SK-N-SH (cell line): ENCODE data around the gene BAIAP2L1.

Experiments
- EP300 ChIP-seq, 2 experiments: IDR thresholded peaks; 2 replicates each; pipeline versions ENCODE4 v1.4.0 to v1.6.1; 2012; ENCODE audit warnings: borderline replicate concordance in 1 of 2, low read depth in 1 of 2, low read length in 1 of 2
- EZH2phosphoT487 ChIP-seq: fragments of 200-600 bp; sonication (generic); IDR thresholded peaks from 2 replicates; pipeline ENCODE4 v1.6.1; 2017; ENCODE audit warnings: low read depth, mixed run types, mild to moderate bottlenecking, antibody characterized with exemption, moderate library complexity, borderline replicate concordance
- NRF1 ChIP-seq: IDR thresholded peaks from 2 replicates; pipeline ENCODE4 v1.6.1; 2012; ENCODE audit warnings: low read depth, mild to moderate bottlenecking, low read length
- RAD21 ChIP-seq: IDR thresholded peaks from 2 replicates; pipeline ENCODE4 v1.6.1; 2012; ENCODE audit warnings: mild to moderate bottlenecking, low read length
- RCOR1 ChIP-seq: fragments of 150-350 bp; IDR thresholded peaks from 2 replicates; pipeline ENCODE4 v1.6.1; 2017; ENCODE audit warnings: antibody characterized with exemption, low read length
- YY1 ChIP-seq: IDR thresholded peaks from 2 replicates; pipeline ENCODE4 v1.4.0; 2012; ENCODE audit warnings: low read depth, mild to moderate bottlenecking
- TF ChIP-seq, protein P1 (sequence below): fragments of 200-600 bp; sonication (generic); IDR thresholded peaks from 2 replicates; pipeline ENCODE4 v1.6.1; 2017; ENCODE audit warnings: antibody characterized with exemption, mild to moderate bottlenecking, moderate library complexity

GRCh38 chr7:98242934-98243333, 158.0 kb downstream of the BAIAP2L1 start:
- TF ChIP-seq EP300 (IDR thresholded peaks at IDR 0.05; ENCODE audit: borderline replicate concordance in 1 of 2, low read depth in 1 of 2, low read length in 1 of 2) (no peak), NRF1 (no peak), EZH2phosphoT487 (no peak), RCOR1 (no peak), YY1 (no peak), RAD21 (no peak)
- TF ChIP-seq, protein P1, sequence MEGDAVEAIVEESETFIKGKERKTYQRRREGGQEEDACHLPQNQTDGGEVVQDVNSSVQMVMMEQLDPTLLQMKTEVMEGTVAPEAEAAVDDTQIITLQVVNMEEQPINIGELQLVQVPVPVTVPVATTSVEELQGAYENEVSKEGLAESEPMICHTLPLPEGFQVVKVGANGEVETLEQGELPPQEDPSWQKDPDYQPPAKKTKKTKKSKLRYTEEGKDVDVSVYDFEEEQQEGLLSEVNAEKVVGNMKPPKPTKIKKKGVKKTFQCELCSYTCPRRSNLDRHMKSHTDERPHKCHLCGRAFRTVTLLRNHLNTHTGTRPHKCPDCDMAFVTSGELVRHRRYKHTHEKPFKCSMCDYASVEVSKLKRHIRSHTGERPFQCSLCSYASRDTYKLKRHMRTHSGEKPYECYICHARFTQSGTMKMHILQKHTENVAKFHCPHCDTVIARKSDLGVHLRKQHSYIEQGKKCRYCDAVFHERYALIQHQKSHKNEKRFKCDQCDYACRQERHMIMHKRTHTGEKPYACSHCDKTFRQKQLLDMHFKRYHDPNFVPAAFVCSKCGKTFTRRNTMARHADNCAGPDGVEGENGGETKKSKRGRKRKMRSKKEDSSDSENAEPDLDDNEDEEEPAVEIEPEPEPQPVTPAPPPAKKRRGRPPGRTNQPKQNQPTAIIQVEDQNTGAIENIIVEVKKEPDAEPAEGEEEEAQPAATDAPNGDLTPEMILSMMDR: no peak
